ENCODE data around the gene SFXN1. TPM values are rescaled to one million over a fixed set of nuclear protein-coding genes. Genes with fewer than 3 reads are reported as not detected.

Gene SFXN1
- total RNA-seq, 4 donors from 2014 or later: 18.0 to 26.1 (median 21.2) TPM

GRCh38 chr5:175551266-175551665 is 72.9 kb downstream of the SFXN1 start:
- WGBS, 2 donors (ENCODE audit: low coverage in 1 of 2): 20 to 56% methylated on average over 1 to 4 of the region's 4 CpGs
- ATAC-seq: no peak
- Histone ChIP-seq H3K4me3 (no peak overlapping the region), H3K27ac (no peak overlapping the region), H3K4me1 (no peaks in the 10 kb centered on the region), H3K27me3 (peaks cover 57% of the 10 kb centered on the region), H3K9me3 (peaks cover 0 to 8% (median 0%) of the 10 kb centered on the region in 3 donors), H3K36me3 (no peaks in the 10 kb centered on the region)
- TF ChIP-seq EP300 (IDR thresholded peaks at IDR 0.05): no peak
- TF ChIP-seq POLR2A (IDR thresholded peaks at IDR 0.05): no peak
- TF ChIP-seq CTCF (IDR thresholded peaks at IDR 0.05): no peak
- TF ChIP-seq POLR2AphosphoS5 (IDR thresholded peaks at IDR 0.05): no peak

- peaks cover 45% of the 10 kb centered on the region for H3K27me3 ChIP-seq
- H3K27ac ChIP-seq: no peak overlapping the region
- H3K4me3 ChIP-seq: no peak overlapping the region
- H3K9me3 ChIP-seq: peaks cover 0 to 8% (median 0%) of the 10 kb centered on the region in 3 donors
- no peaks in the 10 kb centered on the region for H3K36me3 ChIP-seq
- H3K4me1 ChIP-seq: no peaks in the 10 kb centered on the region
- ATAC-seq: no peak
- no peak for TF ChIP-seq EP300 (IDR thresholded peaks at IDR 0.05)
- WGBS, 2 donors (ENCODE audit: low coverage in 1 of 2): 76 to 92% methylated on average over 8 of the region's 8 CpGs
These were observed 75.9 kb downstream of the SFXN1 start for GRCh38 chr5:175554296-175554695.

GRCh38 chr5:175555168-175555785 is 76.9 kb downstream of the SFXN1 start:
- no peak for ATAC-seq
- 81 to 87% methylated on average over 6 to 7 of the region's 12 CpGs for WGBS, 2 donors (ENCODE audit: low coverage in 1 of 2)
- Histone ChIP-seq H3K36me3 (no peaks in the 10 kb centered on the region), H3K4me3 (no peak overlapping the region), H3K27me3 (peaks cover 40% of the 10 kb centered on the region), H3K27ac (no peak overlapping the region), H3K9me3 (peaks cover 0 to 8% (median 0%) of the 10 kb centered on the region in 3 donors), H3K4me1 (no peaks in the 10 kb centered on the region)
- TF ChIP-seq POLR2A (IDR thresholded peaks at IDR 0.05) (no peak), POLR2AphosphoS5 (IDR thresholded peaks at IDR 0.05) (no peak), CTCF (IDR thresholded peaks at IDR 0.05) (no peak), EP300 (IDR thresholded peaks at IDR 0.05) (no peak)

- TF ChIP-seq CTCF (IDR thresholded peaks at IDR 0.05) (no peak), EP300 (IDR thresholded peaks at IDR 0.05) (no peak), POLR2A (IDR thresholded peaks at IDR 0.05) (no peak), POLR2AphosphoS5 (IDR thresholded peaks at IDR 0.05) (no peak)
- Histone ChIP-seq H3K4me3 (no peak overlapping the region), H3K4me1 (no peaks in the 10 kb centered on the region), H3K27me3 (peaks cover 47% of the 10 kb centered on the region), H3K27ac (no peak overlapping the region), H3K36me3 (no peaks in the 10 kb centered on the region), H3K9me3 (peaks cover 0 to 8% (median 0%) of the 10 kb centered on the region in 3 donors)
- no peak for ATAC-seq
- 29 to 37% methylated on average over 1 to 3 of the region's 4 CpGs for WGBS, 2 donors (ENCODE audit: low coverage in 1 of 2)
These were observed 78.4 kb downstream of the SFXN1 start for GRCh38 chr5:175556794-175557193.

- no peak overlapping the region for H3K27ac ChIP-seq
- ATAC-seq: no peak
- no peaks in the 10 kb centered on the region for H3K36me3 ChIP-seq
- 61 to 83% methylated on average over 5 of the region's 5 CpGs for WGBS, 2 donors (ENCODE audit: low coverage in 1 of 2)
- peaks cover 37% of the 10 kb centered on the region for H3K27me3 ChIP-seq
- no peak overlapping the region for H3K4me3 ChIP-seq
- H3K9me3 ChIP-seq: peaks cover 0 to 8% (median 0%) of the 10 kb centered on the region in 3 donors
- H3K4me1 ChIP-seq: no peaks in the 10 kb centered on the region
- TF ChIP-seq POLR2AphosphoS5 (IDR thresholded peaks at IDR 0.05): no peak
These were observed 79.4 kb downstream of the SFXN1 start for GRCh38 chr5:175557778-175558177.

- peaks cover 0 to 8% (median 0%) of the 10 kb centered on the region in 3 donors for H3K9me3 ChIP-seq
- ATAC-seq: no peak
- no peak overlapping the region for H3K4me3 ChIP-seq
- no peaks in the 10 kb centered on the region for H3K4me1 ChIP-seq
- no peak for TF ChIP-seq POLR2AphosphoS5 (IDR thresholded peaks at IDR 0.05)
- TF ChIP-seq CTCF (IDR thresholded peaks at IDR 0.05): no peak
- TF ChIP-seq POLR2A (IDR thresholded peaks at IDR 0.05): no peak
- TF ChIP-seq EP300 (IDR thresholded peaks at IDR 0.05): no peak
- H3K36me3 ChIP-seq: no peaks in the 10 kb centered on the region
- peaks cover 37% of the 10 kb centered on the region for H3K27me3 ChIP-seq
- H3K27ac ChIP-seq: no peak overlapping the region
- 86 to 89% methylated on average over 3 to 9 of the region's 9 CpGs for WGBS, 2 donors (ENCODE audit: low coverage in 1 of 2)
These were observed 80.6 kb downstream of the SFXN1 start for GRCh38 chr5:175558801-175559480.
